ENCODE data around the gene FAM229B.

DNA sequence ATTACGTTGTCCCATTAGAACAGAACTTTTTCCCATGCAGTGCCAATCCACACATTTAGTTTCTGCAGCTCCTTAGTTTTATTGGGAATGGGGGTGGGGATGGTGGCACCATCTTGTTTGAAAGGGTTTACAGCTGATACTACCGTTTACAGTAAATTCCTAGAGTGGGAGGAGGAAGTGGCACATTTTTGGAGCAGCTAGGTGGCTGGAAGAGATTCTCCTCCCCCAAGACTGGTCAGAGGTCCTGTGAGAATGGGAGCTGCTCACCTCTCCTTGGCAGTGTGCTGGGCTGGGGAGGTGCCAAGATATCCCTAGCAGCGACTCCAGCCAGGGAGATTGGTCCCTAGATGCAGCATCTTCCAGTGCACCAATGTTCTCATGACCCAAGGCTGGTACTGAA is 45.9 kb upstream of the FAM229B start:
- TF ChIP-seq, protein P1, sequence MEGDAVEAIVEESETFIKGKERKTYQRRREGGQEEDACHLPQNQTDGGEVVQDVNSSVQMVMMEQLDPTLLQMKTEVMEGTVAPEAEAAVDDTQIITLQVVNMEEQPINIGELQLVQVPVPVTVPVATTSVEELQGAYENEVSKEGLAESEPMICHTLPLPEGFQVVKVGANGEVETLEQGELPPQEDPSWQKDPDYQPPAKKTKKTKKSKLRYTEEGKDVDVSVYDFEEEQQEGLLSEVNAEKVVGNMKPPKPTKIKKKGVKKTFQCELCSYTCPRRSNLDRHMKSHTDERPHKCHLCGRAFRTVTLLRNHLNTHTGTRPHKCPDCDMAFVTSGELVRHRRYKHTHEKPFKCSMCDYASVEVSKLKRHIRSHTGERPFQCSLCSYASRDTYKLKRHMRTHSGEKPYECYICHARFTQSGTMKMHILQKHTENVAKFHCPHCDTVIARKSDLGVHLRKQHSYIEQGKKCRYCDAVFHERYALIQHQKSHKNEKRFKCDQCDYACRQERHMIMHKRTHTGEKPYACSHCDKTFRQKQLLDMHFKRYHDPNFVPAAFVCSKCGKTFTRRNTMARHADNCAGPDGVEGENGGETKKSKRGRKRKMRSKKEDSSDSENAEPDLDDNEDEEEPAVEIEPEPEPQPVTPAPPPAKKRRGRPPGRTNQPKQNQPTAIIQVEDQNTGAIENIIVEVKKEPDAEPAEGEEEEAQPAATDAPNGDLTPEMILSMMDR (IDR thresholded peaks at IDR 0.05), result no peak
- no peak for TF ChIP-seq MLX (CRISPR knock-in tag; IDR thresholded peaks at IDR 0.05)
- TF ChIP-seq ZNF263 (CRISPR knock-in tag; IDR thresholded peaks at IDR 0.05; ENCODE audit: low read depth), result no peak
- no peak for TF ChIP-seq MAX (CRISPR knock-in tag; IDR thresholded peaks at IDR 0.05)
- no peak for TF ChIP-seq OVOL2 (CRISPR knock-in tag; IDR thresholded peaks at IDR 0.05; ENCODE audit: borderline replicate concordance)
- no peak for TF ChIP-seq JUN (CRISPR knock-in tag; IDR thresholded peaks at IDR 0.05)
- TF ChIP-seq, protein P2, sequence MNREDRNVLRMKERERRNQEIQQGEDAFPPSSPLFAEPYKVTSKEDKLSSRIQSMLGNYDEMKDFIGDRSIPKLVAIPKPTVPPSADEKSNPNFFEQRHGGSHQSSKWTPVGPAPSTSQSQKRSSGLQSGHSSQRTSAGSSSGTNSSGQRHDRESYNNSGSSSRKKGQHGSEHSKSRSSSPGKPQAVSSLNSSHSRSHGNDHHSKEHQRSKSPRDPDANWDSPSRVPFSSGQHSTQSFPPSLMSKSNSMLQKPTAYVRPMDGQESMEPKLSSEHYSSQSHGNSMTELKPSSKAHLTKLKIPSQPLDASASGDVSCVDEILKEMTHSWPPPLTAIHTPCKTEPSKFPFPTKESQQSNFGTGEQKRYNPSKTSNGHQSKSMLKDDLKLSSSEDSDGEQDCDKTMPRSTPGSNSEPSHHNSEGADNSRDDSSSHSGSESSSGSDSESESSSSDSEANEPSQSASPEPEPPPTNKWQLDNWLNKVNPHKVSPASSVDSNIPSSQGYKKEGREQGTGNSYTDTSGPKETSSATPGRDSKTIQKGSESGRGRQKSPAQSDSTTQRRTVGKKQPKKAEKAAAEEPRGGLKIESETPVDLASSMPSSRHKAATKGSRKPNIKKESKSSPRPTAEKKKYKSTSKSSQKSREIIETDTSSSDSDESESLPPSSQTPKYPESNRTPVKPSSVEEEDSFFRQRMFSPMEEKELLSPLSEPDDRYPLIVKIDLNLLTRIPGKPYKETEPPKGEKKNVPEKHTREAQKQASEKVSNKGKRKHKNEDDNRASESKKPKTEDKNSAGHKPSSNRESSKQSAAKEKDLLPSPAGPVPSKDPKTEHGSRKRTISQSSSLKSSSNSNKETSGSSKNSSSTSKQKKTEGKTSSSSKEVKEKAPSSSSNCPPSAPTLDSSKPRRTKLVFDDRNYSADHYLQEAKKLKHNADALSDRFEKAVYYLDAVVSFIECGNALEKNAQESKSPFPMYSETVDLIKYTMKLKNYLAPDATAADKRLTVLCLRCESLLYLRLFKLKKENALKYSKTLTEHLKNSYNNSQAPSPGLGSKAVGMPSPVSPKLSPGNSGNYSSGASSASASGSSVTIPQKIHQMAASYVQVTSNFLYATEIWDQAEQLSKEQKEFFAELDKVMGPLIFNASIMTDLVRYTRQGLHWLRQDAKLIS (CRISPR knock-in tag; IDR thresholded peaks at IDR 0.05; ENCODE audit: borderline replicate concordance), result no peak
- TF ChIP-seq IRF1 (CRISPR knock-in tag; IDR thresholded peaks at IDR 0.05), result no peak
- TF ChIP-seq, protein P3, sequence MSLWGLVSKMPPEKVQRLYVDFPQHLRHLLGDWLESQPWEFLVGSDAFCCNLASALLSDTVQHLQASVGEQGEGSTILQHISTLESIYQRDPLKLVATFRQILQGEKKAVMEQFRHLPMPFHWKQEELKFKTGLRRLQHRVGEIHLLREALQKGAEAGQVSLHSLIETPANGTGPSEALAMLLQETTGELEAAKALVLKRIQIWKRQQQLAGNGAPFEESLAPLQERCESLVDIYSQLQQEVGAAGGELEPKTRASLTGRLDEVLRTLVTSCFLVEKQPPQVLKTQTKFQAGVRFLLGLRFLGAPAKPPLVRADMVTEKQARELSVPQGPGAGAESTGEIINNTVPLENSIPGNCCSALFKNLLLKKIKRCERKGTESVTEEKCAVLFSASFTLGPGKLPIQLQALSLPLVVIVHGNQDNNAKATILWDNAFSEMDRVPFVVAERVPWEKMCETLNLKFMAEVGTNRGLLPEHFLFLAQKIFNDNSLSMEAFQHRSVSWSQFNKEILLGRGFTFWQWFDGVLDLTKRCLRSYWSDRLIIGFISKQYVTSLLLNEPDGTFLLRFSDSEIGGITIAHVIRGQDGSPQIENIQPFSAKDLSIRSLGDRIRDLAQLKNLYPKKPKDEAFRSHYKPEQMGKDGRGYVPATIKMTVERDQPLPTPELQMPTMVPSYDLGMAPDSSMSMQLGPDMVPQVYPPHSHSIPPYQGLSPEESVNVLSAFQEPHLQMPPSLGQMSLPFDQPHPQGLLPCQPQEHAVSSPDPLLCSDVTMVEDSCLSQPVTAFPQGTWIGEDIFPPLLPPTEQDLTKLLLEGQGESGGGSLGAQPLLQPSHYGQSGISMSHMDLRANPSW (CRISPR knock-in tag; conservative IDR thresholded peaks at IDR 0.05; ENCODE audit: low read depth), result no peak

All from WTC11 (cell line).